A673 (cell line): ENCODE measurements around the gene RIPOR3.

ENCODE experiments used
- EZH2 ChIP-seq: fragments of 200-600 bp; sonication (generic); IDR thresholded peaks from 2 replicates; pipeline ENCODE4 v1.6.1; 2017; ENCODE audit warnings: borderline replicate concordance, low read depth, mild to moderate bottlenecking, mixed read lengths, antibody characterized with exemption, low read length; ENCODE audit not compliant: poor library complexity, severe bottlenecking
- TF ChIP-seq, protein P1 (sequence below): fragments of 300-800, 200-600 bp; sonication (generic); conservative IDR thresholded peaks from 2 replicates; pipeline ENCODE4 v1.5.1; 2017; ENCODE audit warnings: low read depth, mild to moderate bottlenecking, antibody characterized with exemption, low read length, moderate library complexity, mixed read lengths

DNA sequence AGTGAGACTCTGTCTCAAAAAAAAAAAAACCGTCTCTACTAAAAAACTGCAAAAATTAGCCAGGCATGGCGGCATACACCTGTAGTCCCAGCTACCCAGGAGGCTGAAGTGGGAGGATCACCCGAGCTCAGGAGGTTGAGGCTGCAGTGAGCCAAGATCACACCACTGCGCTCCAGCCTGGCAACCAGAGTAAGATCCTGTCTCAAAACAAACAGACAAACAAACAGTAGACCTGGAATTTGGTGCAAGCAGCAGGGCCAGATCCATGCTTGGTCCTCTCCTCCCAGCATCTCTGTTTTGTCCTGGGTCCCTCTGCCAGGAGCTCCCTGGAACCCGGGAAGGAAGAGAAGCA, 11.6 kb downstream of the RIPOR3 start:
- TF ChIP-seq, protein P1, sequence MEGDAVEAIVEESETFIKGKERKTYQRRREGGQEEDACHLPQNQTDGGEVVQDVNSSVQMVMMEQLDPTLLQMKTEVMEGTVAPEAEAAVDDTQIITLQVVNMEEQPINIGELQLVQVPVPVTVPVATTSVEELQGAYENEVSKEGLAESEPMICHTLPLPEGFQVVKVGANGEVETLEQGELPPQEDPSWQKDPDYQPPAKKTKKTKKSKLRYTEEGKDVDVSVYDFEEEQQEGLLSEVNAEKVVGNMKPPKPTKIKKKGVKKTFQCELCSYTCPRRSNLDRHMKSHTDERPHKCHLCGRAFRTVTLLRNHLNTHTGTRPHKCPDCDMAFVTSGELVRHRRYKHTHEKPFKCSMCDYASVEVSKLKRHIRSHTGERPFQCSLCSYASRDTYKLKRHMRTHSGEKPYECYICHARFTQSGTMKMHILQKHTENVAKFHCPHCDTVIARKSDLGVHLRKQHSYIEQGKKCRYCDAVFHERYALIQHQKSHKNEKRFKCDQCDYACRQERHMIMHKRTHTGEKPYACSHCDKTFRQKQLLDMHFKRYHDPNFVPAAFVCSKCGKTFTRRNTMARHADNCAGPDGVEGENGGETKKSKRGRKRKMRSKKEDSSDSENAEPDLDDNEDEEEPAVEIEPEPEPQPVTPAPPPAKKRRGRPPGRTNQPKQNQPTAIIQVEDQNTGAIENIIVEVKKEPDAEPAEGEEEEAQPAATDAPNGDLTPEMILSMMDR: no peak
- no peak for TF ChIP-seq EZH2
